ENCODE results near the gene DENND6B. TPM values are rescaled to one million over a fixed set of nuclear protein-coding genes. Genes with fewer than 3 reads are reported as not detected.

DENND6B gene
- total RNA-seq, 1 donor from 2014 or later: 1.4 TPM

- Histone ChIP-seq H3K27me3 (no peaks in the 10 kb centered on the region), H3K4me1 (peaks cover 51 to 56% of the 10 kb centered on the region in 2 donors), H3K36me3 (no peaks in the 10 kb centered on the region), H3K4me3 (peak overlapping the region; percentile 71 to 95), H3K9me3 (no peaks in the 10 kb centered on the region), H3K27ac (peak overlapping the region; percentile 86 to 96)
- intact Hi-C loops (cut with DNase I): loop anchor here (1.0 to 10.0 kb wide), 4 partner anchors 13 to 371 kb away; partner anchors contain the start of gene TUBGCP6
- DNase-seq (ENCODE audit: low spot score in 2 of 2): peak; percentile 72 to 96
- no peak for TF ChIP-seq CTCF (IDR thresholded peaks at IDR 0.05)
Observed at GRCh38 chr22:50305923-50306566, 20.8 kb downstream of the DENND6B start.

DNA sequence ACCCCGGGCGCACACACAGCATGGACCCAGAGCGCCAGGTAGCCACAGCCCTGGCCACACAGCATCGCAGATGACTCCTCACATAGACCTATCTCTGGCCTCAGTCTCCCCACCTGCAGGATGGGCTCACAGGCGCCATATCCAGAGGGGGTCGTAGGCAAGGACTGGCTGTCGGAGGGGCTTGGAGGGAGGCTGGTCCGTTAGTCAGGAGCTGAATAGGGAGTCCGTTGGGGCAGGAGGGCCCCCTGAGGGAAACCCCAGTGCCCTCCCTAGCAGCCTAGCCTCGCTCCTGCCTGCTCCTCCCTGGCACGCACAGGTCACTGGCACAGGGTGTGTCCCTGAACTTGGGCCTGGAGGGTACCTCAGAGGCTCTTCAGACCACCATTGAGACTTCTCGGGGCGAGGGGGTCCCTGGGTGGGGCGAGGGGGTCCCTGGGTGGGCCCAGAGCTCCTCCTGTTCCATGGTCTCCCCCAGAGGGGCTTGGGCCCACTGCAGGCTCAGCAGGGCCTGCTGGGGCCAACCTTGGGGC lies 21.4 kb downstream of the DENND6B start:
- intact Hi-C loops (cut with DNase I): loop anchor here (1.0 to 10.0 kb wide), 3 partner anchors 12 to 371 kb away; partner anchors contain the start of gene TUBGCP6
- H3K27me3 ChIP-seq: no peaks in the 10 kb centered on the region

DNA sequence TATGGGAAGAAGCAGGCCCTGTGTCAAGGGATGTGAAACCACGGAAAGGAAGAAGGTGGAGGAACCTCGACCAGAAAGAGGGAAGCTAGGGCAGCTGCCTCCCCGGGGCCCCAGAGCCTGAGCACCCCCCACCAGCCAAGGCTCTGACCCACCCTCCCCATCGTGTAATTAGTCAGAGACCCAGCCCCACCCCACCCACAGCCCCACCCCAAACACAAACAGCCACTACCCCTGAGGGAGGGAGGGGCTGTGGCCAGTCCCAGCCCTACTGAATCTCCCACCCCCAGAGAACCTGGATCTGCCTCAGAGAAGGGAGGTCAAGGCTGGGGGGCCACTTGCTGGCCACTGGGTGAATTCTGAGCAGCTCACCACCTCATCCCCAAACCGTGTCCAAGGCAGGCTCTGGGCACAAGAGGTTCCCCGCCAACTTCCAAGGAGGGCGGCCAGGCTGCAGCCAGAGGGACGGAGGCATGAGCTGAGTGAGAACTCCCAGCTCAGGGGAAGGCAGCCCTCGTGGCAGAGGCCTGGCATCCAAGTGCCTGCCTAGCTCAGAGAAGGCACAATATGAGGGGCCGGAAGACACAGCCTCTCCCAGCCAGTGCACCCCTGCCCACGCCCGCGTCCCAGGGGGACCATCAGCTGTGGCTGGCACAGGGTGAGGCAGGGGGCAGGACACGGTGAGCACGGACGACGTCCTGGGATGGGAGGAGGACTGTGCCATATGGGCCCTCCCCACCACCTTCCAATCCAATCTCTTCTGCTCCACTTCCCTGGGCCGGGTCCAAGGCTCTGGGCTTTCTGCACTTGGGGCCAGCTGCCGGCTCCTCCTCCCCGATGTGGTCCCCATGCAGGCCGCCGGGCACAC lies 22.1 kb downstream of the DENND6B start:
- TF ChIP-seq CTCF (IDR thresholded peaks at IDR 0.05): no peak
- peak overlapping the region; percentile 86 to 96 for H3K27ac ChIP-seq
- no peaks in the 10 kb centered on the region for H3K36me3 ChIP-seq
- H3K4me1 ChIP-seq: peaks cover 61 to 69% of the 10 kb centered on the region in 2 donors
- peak overlapping the region; percentile 71 to 95 for H3K4me3 ChIP-seq
- intact Hi-C loops (cut with DNase I): loop anchor here (1.0 to 10.0 kb wide), 3 partner anchors 11 to 370 kb away; partner anchors contain the start of gene TUBGCP6
- H3K9me3 ChIP-seq: no peaks in the 10 kb centered on the region
- DNase-seq (ENCODE audit: low spot score in 2 of 2): no peak
- no peaks in the 10 kb centered on the region for H3K27me3 ChIP-seq

More for the DNA sequence above, 21.4 kb downstream of the DENND6B start:
- H3K4me3 ChIP-seq: peak overlapping the region; percentile 71 to 95
- no peaks in the 10 kb centered on the region for H3K9me3 ChIP-seq
- H3K36me3 ChIP-seq: no peaks in the 10 kb centered on the region
- DNase-seq (ENCODE audit: low spot score in 2 of 2): no peak
- peak overlapping the region; percentile 86 to 96 for H3K27ac ChIP-seq
- peak in 1 of 3 experiments; percentile 3 for TF ChIP-seq CTCF (IDR thresholded peaks at IDR 0.05)
- H3K4me1 ChIP-seq: peaks cover 54 to 62% of the 10 kb centered on the region in 2 donors

DNA sequence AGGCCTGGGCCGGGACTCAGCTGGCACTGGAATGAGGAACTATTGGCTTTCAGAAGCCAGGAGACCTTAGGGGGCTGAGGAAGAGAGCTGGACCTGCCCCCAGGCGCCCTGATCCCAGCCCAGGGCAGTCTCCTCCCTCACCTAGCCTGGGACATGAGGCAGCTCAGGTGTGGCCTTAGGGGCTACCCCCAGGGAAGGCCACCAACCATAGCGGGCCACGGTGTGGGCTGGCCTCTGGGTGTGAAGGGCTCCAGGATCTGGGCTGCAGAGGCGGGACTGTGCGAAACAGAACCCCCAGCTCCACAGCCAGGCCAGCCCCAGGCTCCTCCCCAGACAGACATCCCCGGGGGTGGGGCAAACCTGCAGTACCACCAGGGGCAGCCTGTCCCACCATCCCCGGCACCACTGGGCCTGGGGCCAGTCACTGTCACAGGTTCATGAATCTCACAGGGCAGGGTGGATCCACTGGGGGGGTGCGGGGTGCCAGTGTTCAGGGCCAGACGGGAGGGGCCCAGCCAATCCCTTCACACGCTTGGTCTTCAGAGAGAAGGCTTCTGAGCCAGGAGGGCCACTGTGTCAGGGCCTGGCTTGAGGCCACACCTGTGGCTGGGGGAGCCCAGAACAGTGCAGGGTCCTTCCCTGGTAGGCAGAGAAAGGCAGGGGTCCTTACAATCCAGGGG lies 22.8 kb downstream of the DENND6B start:
- no peak for DNase-seq (ENCODE audit: low spot score in 2 of 2)
- Histone ChIP-seq H3K9me3 (no peaks in the 10 kb centered on the region), H3K27ac (peak overlapping the region; percentile 86 to 96), H3K27me3 (no peaks in the 10 kb centered on the region), H3K4me3 (peak overlapping the region; percentile 71 to 95), H3K4me1 (peaks cover 64 to 75% of the 10 kb centered on the region in 2 donors), H3K36me3 (no peaks in the 10 kb centered on the region)
- intact Hi-C loops (cut with DNase I): loop anchor here (2.0 to 10.0 kb wide), 2 partner anchors 59 to 369 kb away; partner anchors contain the start of gene TUBGCP6
- TF ChIP-seq CTCF (IDR thresholded peaks at IDR 0.05): no peak

DNA sequence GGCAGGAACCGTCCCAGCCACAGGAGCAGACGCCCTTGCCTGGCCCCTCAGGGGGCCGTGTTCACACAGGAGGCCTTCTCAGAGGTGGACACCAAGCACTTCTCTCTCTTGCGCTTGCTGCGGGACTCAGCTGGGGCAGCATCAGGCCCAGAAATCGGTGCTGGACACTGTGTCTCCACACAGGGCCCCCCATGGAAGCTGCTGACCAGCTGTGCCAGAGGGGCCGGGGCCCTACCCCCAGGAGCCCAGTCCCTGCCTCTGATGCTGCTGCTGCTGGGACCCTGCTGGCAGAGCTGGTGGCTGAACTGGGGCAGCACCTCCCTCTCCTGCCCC lies 23.3 kb downstream of the DENND6B start:
- no peak for TF ChIP-seq CTCF (IDR thresholded peaks at IDR 0.05)

More for the DNA sequence above, 23.3 kb downstream of the DENND6B start:
- Histone ChIP-seq H3K27ac (peak overlapping the region; percentile 86 to 96), H3K4me1 (peaks cover 64 to 76% of the 10 kb centered on the region in 2 donors), H3K9me3 (no peaks in the 10 kb centered on the region), H3K4me3 (peak overlapping the region; percentile 71 to 95), H3K27me3 (no peaks in the 10 kb centered on the region), H3K36me3 (no peaks in the 10 kb centered on the region)
- no peak for DNase-seq (ENCODE audit: low spot score in 2 of 2)
- intact Hi-C loops (cut with DNase I): loop anchor here (10.0 kb wide), 1 partner anchor 369 kb away; no protein-coding TSS in a partner anchor

All from ascending aorta (tissue), 2 donors.